Right hindlimb (tissue), 1 donor: ENCODE data around the gene NEXMIF.
A peak's percentile ranks its signal among the peaks of the same experiment; 100 is the strongest.
"Not testable (repeated sequence)": the region's sequence is repeated elsewhere in the genome, so short reads cannot be mapped to it uniquely, and the experiment has no call there.

Experiments used
- DNase-seq: peaks from one replicate; pipeline ENCODE4 v3.0.0-alpha.2; 2018

NEXMIF gene

GRCh38 chrX:74925225-74926088 is at the start of gene NEXMIF:
Gene NEXMIF, minus strand, starts transcription at chrX:74925452.
- DNase-seq = peak; percentile 34

- not testable (repeated sequence) for DNase-seq
Observed at GRCh38 chrX:74961962-74962361, 36.7 kb upstream of the NEXMIF start.

- no peak for DNase-seq
Observed at GRCh38 chrX:74949717-74950116, 24.5 kb upstream of the NEXMIF start.

DNA sequence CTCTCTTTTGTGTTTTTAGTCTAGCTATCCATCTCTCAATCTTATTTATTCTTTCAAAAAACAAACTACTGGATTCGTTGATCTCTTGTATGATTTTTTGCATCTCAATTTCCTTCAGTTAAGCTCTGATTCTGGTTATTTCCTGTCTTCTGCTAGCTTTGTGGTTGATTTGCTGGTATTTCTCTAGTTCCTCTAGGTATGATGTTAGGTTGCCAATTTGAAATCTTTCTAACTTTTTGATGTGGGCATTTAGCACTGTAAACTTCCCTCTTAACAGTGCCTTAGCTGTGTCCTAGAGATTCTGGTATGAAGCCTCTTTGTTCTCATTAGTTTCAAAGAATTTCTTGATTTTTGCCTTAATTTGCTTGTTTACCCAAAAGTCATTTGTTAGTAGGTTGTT is 15.2 kb upstream of the NEXMIF start:
- DNase-seq = no peak

DNA sequence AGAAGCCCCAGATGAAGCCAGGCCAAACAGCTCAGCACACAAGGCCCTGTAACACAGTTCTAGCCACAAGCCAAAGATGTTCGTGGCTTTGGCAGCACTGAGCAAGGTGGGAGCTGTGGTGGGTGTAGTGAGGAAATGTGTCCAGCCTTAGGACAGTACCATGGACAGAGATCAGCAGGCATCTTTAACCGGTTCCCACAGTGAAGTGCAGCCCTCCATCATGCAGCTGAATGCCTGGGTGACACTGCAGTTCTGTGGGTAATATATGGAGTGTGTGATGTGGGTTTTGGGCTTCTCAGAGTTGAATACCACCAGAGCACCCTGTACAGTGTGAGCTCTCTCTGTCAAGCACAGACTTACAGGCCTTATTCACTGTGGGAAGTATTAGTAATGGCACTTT is 6.0 kb upstream of the NEXMIF start:
- no peak for DNase-seq

- DNase-seq = peak; percentile 56
Observed at GRCh38 chrX:74924449-74925224, 615 bp downstream of the NEXMIF start.

DNA sequence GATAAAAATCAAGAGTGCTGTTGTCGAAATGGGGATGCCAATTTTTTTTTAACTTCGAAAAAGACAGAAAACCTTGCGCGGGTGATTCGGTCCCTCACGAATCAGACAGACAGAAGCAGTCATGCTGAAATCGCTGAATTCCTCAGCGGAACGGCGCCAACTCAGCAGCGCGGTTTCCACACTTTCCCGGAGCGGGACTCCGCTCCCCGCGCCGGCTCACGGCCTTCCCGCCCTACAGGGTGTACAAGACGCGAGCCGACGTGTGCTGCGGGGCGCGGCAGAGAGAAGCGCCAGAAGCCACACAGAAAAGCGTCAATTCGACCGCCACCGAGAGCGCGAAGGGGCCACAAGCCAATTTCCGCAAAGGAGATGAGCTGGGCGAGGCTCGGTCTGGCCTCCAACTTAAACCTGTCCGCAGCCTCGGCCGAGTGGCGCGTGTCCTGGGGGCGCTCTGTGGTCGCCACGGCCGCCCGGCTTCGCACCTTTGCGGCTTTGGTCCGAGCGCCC is 1.3 kb downstream of the NEXMIF start:
- peak; percentile 49 for DNase-seq

DNA sequence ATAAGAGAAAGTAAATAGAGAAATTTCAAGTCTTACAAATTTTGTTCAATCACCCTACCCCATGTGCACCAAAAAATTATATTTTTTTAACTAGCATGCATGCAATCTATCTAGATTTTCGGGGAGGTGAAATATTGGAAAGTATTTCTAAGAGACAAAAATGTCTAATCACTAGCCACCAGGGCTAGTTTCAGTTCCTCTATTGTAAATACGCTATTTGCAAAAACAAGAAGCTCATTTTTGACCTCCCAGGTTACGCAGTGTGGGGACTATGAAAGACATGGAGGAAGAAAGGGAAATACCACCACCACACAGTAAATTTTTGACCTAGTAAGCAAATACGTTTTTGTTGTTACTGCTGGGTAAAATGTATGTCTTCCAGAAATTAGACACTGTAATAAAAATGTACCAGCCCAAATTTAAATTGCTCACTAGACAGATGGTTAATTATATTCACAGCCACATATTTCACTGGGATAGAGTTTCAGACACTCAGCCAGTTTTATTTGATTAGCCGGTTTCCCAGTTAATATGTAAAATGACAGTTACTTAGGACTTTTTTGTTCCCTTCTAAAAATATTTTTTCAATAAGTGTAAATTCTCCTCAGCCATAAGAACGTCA is 2.2 kb downstream of the NEXMIF start:
- no peak for DNase-seq

DNA sequence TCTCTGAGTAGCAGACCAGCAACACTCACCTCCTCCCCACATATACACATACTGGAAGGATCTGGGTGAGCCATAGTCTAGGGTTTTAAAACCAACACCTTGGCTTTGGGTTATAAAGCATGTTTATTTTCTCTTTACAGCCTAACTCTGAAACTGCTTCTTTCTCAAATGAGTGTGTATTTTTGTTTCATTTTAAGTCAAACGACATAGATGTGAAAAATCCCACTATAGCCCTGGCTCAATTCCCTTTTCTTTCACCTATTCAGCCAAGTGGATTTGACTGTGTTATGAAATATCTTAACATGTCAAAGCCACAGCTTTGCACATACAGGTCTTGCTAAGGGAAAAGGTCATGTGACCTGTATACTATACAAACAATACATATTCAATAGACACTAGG is 13.8 kb downstream of the NEXMIF start:
- DNase-seq = no peak

GRCh38 chrX:74906417-74906816 is 18.8 kb downstream of the NEXMIF start:
- DNase-seq = peak; percentile 62

DNA sequence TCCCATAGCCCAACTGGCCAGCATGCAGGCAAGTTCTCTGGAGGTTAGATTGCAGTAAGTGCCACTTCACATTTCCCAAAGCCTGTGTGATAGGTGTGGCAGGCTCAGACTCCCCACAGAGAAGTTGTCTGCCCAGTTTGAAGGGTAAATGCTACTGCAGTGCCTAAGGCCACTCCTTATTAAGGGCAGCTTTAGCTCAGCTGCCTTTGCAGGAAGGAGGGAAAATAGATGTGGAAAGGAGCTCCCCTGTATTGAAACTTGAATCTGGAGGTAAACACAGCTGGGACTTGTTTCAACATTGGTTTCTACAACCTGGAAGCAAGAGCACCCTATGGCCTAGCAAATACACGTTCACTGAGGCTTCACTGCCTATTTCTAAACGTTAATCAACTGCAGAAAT is 22.4 kb downstream of the NEXMIF start:
- DNase-seq = no peak

- DNase-seq = no peak
Observed at GRCh38 chrX:74892561-74892960, 32.7 kb downstream of the NEXMIF start.

- no peak for DNase-seq
Observed at GRCh38 chrX:74890676-74891430, 34.4 kb downstream of the NEXMIF start.

DNA sequence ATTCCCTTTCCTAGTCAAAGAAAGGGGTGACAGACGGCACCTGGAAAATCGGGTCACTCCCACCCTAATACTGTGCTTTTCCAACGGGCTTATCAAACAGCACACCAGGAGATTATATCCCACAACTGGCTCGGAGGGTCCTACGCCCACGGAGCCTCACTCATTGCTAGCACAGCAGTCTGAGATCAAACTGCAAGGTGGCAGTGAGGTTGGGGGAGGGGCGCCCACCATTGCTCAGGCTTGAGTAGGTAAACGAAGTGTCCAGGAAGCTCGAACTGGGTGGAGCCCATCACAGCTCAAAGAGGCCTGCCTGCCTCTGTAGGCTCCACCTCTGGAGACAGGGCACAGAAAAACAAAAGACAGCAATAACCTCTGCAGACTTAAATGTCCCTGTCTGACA is 42.9 kb downstream of the NEXMIF start:
- DNase-seq = not testable (repeated sequence)

GRCh38 chrX:74865725-74866124 is 59.5 kb downstream of the NEXMIF start:
- DNase-seq = no peak

- DNase-seq = no peak
Observed at GRCh38 chrX:74853255-74853654, 72.0 kb downstream of the NEXMIF start.

GRCh38 chrX:74835566-74835965 is 89.7 kb downstream of the NEXMIF start:
- DNase-seq = no peak

DNA sequence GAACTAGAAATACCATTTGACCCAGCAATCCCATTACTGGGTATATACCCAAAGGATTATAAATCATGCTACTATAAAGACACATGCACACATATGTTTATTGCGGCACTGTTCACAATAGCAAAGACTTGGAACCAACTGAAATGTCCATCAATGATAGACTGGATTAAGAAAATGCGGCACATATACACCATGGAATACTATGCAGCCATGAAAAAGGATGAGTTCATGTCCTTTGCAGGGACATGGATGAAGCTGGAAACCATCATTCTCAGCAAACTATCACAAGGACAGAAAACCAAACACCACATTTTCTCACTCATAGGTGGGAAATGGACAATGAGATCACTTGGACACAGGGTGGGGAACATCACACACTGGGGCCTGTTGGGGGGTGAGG is 105.5 kb downstream of the NEXMIF start:
- DNase-seq = not testable (repeated sequence)

DNA sequence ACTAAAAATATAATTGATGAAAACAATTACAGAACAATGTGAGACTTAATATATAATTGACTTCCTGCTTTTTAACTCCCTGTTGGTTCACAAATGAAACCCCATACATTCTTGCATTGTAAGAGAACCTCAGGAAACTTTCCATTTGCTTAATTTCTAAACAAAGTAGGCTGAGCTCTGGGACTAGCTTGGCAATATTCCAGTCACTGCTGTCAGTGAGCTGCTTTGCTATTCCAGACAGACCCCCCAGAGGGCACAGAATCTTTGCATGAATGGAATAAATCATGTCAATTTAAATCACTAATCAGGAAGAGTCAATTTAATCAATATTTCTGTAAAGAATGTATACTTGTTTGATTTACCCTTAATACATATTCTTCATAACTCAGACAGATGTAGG is 110.6 kb downstream of the NEXMIF start:
- no peak for DNase-seq

GRCh38 chrX:74804574-74804973 is 120.7 kb downstream of the NEXMIF start:
- no peak for DNase-seq

DNA sequence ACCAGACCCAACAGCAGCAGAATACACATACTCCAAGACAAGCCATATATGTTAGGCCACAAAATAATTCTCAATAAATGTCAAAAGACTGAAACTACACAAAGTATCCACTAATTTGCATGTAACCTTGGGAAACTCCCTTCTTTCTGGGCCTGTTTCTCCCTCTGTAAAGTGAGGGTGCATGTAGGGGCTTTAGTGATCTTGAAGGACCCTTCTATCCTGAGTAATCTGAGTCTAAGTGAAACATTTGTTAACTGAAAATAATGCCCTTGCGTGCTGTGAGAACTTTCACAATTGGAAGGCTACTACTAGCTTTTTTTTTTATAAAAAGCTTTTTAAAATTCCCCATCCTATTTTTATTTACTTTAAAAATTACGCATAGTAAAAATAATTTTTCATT is 125.2 kb downstream of the NEXMIF start:
- no peak for DNase-seq

- DNase-seq = no peak
Observed at GRCh38 chrX:74797338-74797887, 127.8 kb downstream of the NEXMIF start.
